Heart right ventricle (tissue), 16 donors: Measurements from ENCODE around the gene DDX56. TPM values are rescaled to one million over a fixed set of nuclear protein-coding genes. Genes with fewer than 3 reads are reported as not detected.
A peak's percentile ranks its signal among the peaks of the same experiment; 100 is the strongest.

Experiments
- ATAC-seq, 8 donors: fragments of 200-7000 bp; cut with Tn5 transposase; one replicate each; pipeline ENCODE4 v1.9.1; 2020; ENCODE audit warnings: mild to moderate bottlenecking in 8 of 8, moderate library complexity in 8 of 8, moderate number of reproducible peaks in 1 of 8
- DNase-seq, 2 donors: peaks; one replicate each; pipeline ENCODE4 v3.0.0-alpha.2; 2020
- H3K27ac ChIP-seq, 10 donors: fragments of 200-600 bp; sonication (generic) in 2 of 10; one replicate each; pipeline versions ENCODE4 v1.5.0 to v1.8.0; 2020 to 2022; ENCODE audit warnings: mild to moderate bottlenecking in 3 of 10
- H3K27me3 ChIP-seq, 7 donors: fragments of 200-600 bp; one replicate each; pipeline ENCODE4 v1.8.0; 2021 to 2022; ENCODE audit warnings: mild to moderate bottlenecking in 2 of 7
- H3K36me3 ChIP-seq, 9 donors: fragments of 200-600 bp; sonication (generic) in 1 of 9; one replicate each; pipeline versions ENCODE4 v1.5.0 to v1.8.0; 2020 to 2022; ENCODE audit warnings: mild to moderate bottlenecking in 2 of 9
- H3K4me1 ChIP-seq, 9 donors: fragments of 200-600 bp; sonication (generic) in 1 of 9; one replicate each; pipeline versions ENCODE4 v1.5.0 to v1.8.0; 2020 to 2022; ENCODE audit warnings: mild to moderate bottlenecking in 4 of 9
- H3K4me3 ChIP-seq, 10 donors: fragments of 200-600 bp; sonication (generic) in 2 of 10; one replicate each; pipeline versions ENCODE4 v1.5.0 to v1.8.0; 2020 to 2022; ENCODE audit warnings: mild to moderate bottlenecking in 7 of 10, moderate library complexity in 2 of 10
- H3K9me3 ChIP-seq, 11 donors: fragments of 200-600 bp in 10 of 11; sonication (generic) in 2 of 11; one replicate each; pipeline versions ENCODE4 v1.5.0 to v1.8.0; 2013 to 2022; ENCODE audit warnings: mild to moderate bottlenecking in 2 of 11, control low read depth in 1 of 11, moderate library complexity in 1 of 11
- WGBS, 2 donors: extraction: QIAGEN DNeasy Blood & Tissue Kit; methylation state at CpG; one replicate each; pipeline ENCODE4 v1.1.7; 2013; ENCODE audit warnings: inconsistent platforms in 1 of 2; 5-methylcytosine and 5-hydroxymethylcytosine counted together
- intact Hi-C, 10 donors: fragments of 100-400 bp; cut with DNase I; formaldehyde crosslinking; loops; one replicate each; pipeline versions ENCODE4 v1.11.1 to v1.14.2; 2022
- polyA plus RNA-seq, 2 donors: library from polyadenylated mRNA; stranded (reverse); fragments of 200-250 nt; gene quantifications; one replicate each; pipeline ENCODE4 v1.2.3, GENCODE V29; 2013
- total RNA-seq, 10 donors: library from RNA; stranded (reverse); fragmentation: NEBNext Ultra II Directional in 3 of 10; extraction: Animal tissue kit (Norgen Biotek cat#: 25700) in 3 of 10; gene quantifications; one replicate each; pipeline versions ENCODE4 v1.2.1 to v1.2.4, GENCODE V29; 2021 to 2023
- TF ChIP-seq, protein P1 (sequence below), 9 donors: fragments of 200-600 bp; sonication (generic) in 2 of 9; IDR thresholded peaks; one replicate each; pipeline versions ENCODE4 v1.5.0 to v1.8.0; 2021 to 2022; ENCODE audit warnings: antibody characterized with exemption in 9 of 9, mild to moderate bottlenecking in 5 of 9, moderate library complexity in 1 of 9
- donor health status: Arrhythmogenic right ventricular cardiomyopathy.
- donor health status: ischemic (EF 13 %, LVEDD 7.1; RV severe dilation, severe dysfunction).
- donor health status: healthy with polysubstance abuse.
- donor health status: DM: no; HTN: yes; CAD: no.
- donor health status: DM: no; HTN: no; CAD: no.
- donor health status: ischemic (EF 25% LVEDD 6.9; RV normal size, moderate dysfunction).
- donor health status: ischemic (EF 25% LVEDD 5.7; RV mildly dilated, moderate dysfunction).
- donor health status: healthy.
- donor health status: DM: yes; HTN: yes; CAD: no.
- donor health status: Ischemic cardiomyopathy.
- donor health status: ischemic (EF 35%, LVEDD 5.7; RV mildly dilated, moderate dysfunction).
- donor health status: nonischemic (EF 11% LVEDD 7.7; RV severe dilation, severe dysfunction).
- donor health status: DM: yes; HTN: yes; CAD: no.
- donor health status: PGD.
- donor health status: ischemic (EF 29% LVEDD 5.4; RV normal size, mild dysfunction).
- donor health status: nonischemic (EF 23%, LVEDD 6.1; RV moderate dilation, normal function).

DDX56 gene
- total and polyA plus RNA-seq, 12 donors: 23.2 to 100 (median 29.0) TPM

GRCh38 chr7:44576228-44576627 is 2.5 kb upstream of the DDX56 start:
- Histone ChIP-seq H3K9me3 (no peaks in the 10 kb centered on the region), H3K36me3 (peaks cover 0 to 75% (median 45%) of the 10 kb centered on the region in 9 donors), H3K4me1 (peaks cover 8 to 47% (median 38%) of the 10 kb centered on the region in 9 donors), H3K27ac (no peak overlapping the region), H3K4me3 (no peak overlapping the region), H3K27me3 (no peaks in the 10 kb centered on the region)
- intact Hi-C loops: no loop called here
- TF ChIP-seq, protein P1, sequence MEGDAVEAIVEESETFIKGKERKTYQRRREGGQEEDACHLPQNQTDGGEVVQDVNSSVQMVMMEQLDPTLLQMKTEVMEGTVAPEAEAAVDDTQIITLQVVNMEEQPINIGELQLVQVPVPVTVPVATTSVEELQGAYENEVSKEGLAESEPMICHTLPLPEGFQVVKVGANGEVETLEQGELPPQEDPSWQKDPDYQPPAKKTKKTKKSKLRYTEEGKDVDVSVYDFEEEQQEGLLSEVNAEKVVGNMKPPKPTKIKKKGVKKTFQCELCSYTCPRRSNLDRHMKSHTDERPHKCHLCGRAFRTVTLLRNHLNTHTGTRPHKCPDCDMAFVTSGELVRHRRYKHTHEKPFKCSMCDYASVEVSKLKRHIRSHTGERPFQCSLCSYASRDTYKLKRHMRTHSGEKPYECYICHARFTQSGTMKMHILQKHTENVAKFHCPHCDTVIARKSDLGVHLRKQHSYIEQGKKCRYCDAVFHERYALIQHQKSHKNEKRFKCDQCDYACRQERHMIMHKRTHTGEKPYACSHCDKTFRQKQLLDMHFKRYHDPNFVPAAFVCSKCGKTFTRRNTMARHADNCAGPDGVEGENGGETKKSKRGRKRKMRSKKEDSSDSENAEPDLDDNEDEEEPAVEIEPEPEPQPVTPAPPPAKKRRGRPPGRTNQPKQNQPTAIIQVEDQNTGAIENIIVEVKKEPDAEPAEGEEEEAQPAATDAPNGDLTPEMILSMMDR (IDR thresholded peaks at IDR 0.05): no peak
- DNase-seq (no peak), ATAC-seq (no peak)
- WGBS, 2 donors: 70 to 76% methylated on average over 2 of the region's 2 CpGs

GRCh38 chr7:44575054-44575453 is 1.3 kb upstream of the DDX56 start:
- intact Hi-C loops: no loop called here
- H3K4me1 ChIP-seq: peaks cover 3 to 35% (median 27%) of the 10 kb centered on the region in 9 donors

DNA sequence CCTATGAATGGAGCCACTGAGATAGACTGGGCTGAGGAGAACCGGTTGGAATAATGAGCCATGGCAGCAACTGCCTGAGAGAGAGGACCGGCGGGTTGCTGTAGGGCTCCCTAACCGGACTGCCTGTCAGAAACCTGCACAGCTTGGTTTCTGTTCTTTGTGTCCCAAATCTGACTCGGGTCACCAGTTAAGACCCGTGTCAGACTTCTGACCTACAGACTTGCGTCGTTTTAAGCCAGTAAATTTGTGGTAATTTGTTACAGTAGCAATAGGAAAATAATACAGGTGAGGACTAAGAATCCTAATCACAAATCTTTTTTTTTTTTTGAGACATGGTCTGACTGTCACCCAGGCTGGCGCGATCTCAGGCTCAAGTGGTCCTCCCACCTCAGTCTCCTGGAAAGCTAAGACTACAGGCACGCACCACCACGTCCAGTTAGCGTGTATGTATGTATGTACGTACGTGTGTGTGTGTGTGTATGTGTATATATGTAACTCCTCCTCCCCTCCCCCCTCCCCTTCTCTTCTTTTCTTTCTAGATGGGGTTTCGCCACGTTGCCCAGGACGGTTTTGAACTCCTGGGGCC is 672 bp upstream of the DDX56 start:
- TF ChIP-seq, protein P1 (IDR thresholded peaks at IDR 0.05): no peak
- 30 to 31% methylated on average over 18 of the region's 18 CpGs for WGBS, 2 donors
- Histone ChIP-seq H3K27me3 (no peaks in the 10 kb centered on the region), H3K36me3 (peaks cover 0 to 77% (median 52%) of the 10 kb centered on the region in 9 donors), H3K27ac (peak overlapping the region; percentile 33 to 93 (median 90)), H3K9me3 (no peaks in the 10 kb centered on the region), H3K4me3 (peak overlapping the region; percentile 47 to 93 (median 75)), H3K4me1 (peaks cover 3 to 32% (median 26%) of the 10 kb centered on the region in 9 donors)
- intact Hi-C loops: loop anchor here in 1 of 10 donors (5.0 kb wide), 1 partner anchor 87 kb away; no protein-coding TSS in a partner anchor
- no peak for DNase-seq
- no peak for ATAC-seq

More at GRCh38 chr7:44575054-44575453, 1.3 kb upstream of the DDX56 start:
- TF ChIP-seq, protein P1 (IDR thresholded peaks at IDR 0.05): no peak
- Histone ChIP-seq H3K27me3 (no peaks in the 10 kb centered on the region), H3K4me3 (peak overlapping the region in 3 of 10 donors; percentile 70 to 89 (median 74)), H3K27ac (no peak overlapping the region), H3K9me3 (no peaks in the 10 kb centered on the region), H3K36me3 (peaks cover 0 to 77% (median 52%) of the 10 kb centered on the region in 9 donors)
- no peak for DNase-seq
- ATAC-seq: no peak

GRCh38 chr7:44572771-44573170 is 937 bp downstream of the DDX56 start:
- Histone ChIP-seq H3K4me3 (peak overlapping the region; percentile 47 to 93 (median 75)), H3K36me3 (peaks cover 0 to 77% (median 52%) of the 10 kb centered on the region in 9 donors), H3K27ac (peak overlapping the region in 1 of 10 donors; percentile 89), H3K9me3 (no peaks in the 10 kb centered on the region), H3K27me3 (no peaks in the 10 kb centered on the region), H3K4me1 (peaks cover 3 to 32% (median 26%) of the 10 kb centered on the region in 9 donors)
- DNase-seq (no peak), ATAC-seq (no peak)
- TF ChIP-seq, protein P1 (IDR thresholded peaks at IDR 0.05): no peak
- WGBS, 2 donors: 72 to 81% methylated on average over 5 of the region's 5 CpGs
- intact Hi-C loops: loop anchor here in 1 of 10 donors (5.0 kb wide), 1 partner anchor 85 kb away; no protein-coding TSS in a partner anchor
